ENCODE data around the gene PPP1R36. TPM values are rescaled to one million over a fixed set of nuclear protein-coding genes. Genes with fewer than 3 reads are reported as not detected.
"Not testable (repeated sequence)": the region's sequence is repeated elsewhere in the genome, so short reads cannot be mapped to it uniquely, and the experiment has no call there.

Gene PPP1R36
- total RNA-seq, 1 donor from 2014 or later: 0.70 TPM

DNA sequence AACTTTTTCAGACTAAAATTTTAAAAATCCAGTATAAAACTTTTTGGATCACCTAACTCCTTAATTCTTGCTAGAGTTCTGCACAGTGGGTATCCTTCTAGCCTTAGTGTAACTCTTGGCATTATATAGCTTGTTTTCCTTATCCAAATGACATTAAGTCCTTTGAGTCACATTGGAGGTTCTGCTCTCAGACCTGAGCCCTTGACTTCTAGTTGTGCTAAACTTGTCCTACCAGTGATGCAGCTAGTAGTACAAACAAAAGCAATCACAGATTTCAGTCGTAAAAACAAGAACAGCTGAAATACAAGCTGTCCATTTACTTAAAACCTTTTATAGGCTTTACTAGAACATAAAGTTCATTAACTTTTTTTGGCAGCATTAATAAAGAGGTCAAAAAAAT is 34.7 kb upstream of the PPP1R36 start:
- Mint-ChIP-seq H3K9me3 (no peaks in the 10 kb centered on the region), H3K4me3 (no peak overlapping the region), H3K36me3 (peaks cover 3% of the 10 kb centered on the region), H3K4me1 (ENCODE audit: unreplicated experiment) (peaks cover 26% of the 10 kb centered on the region), H3K27ac (no peak overlapping the region), H3K27me3 (no peaks in the 10 kb centered on the region)
- DNase-seq (ENCODE audit: extremely low spot score, unreplicated experiment): no peak
- TF ChIP-seq, protein P1, sequence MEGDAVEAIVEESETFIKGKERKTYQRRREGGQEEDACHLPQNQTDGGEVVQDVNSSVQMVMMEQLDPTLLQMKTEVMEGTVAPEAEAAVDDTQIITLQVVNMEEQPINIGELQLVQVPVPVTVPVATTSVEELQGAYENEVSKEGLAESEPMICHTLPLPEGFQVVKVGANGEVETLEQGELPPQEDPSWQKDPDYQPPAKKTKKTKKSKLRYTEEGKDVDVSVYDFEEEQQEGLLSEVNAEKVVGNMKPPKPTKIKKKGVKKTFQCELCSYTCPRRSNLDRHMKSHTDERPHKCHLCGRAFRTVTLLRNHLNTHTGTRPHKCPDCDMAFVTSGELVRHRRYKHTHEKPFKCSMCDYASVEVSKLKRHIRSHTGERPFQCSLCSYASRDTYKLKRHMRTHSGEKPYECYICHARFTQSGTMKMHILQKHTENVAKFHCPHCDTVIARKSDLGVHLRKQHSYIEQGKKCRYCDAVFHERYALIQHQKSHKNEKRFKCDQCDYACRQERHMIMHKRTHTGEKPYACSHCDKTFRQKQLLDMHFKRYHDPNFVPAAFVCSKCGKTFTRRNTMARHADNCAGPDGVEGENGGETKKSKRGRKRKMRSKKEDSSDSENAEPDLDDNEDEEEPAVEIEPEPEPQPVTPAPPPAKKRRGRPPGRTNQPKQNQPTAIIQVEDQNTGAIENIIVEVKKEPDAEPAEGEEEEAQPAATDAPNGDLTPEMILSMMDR (conservative IDR thresholded peaks at IDR 0.05): no peak

DNA sequence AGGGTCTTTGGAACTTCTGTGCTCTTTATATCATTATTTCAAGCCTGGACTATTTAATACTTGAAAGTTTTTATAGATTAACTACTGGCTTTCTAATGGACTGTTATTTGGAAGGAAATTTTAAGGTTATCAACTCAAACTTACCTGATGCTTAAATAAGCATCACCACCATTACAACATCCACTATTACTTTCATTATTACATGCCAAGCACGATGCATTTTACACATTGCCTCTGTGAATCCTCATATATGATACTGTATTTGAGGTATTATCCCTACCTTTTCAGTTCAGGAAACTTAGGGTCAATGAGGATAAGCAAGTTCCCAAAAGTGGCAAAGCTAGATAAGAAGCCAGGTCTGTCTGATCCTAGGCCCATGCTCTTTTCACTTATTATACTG is 32.8 kb upstream of the PPP1R36 start:
- H3K36me3 Mint-ChIP-seq: peaks cover 3% of the 10 kb centered on the region
- DNase-seq (ENCODE audit: extremely low spot score, unreplicated experiment): no peak
- H3K9me3 Mint-ChIP-seq: no peaks in the 10 kb centered on the region
- no peaks in the 10 kb centered on the region for H3K27me3 Mint-ChIP-seq
- TF ChIP-seq, protein P1 (conservative IDR thresholded peaks at IDR 0.05): no peak
- H3K27ac Mint-ChIP-seq: no peak overlapping the region
- H3K4me3 Mint-ChIP-seq: no peak overlapping the region
- H3K4me1 Mint-ChIP-seq (ENCODE audit: unreplicated experiment): peaks cover 12% of the 10 kb centered on the region

DNA sequence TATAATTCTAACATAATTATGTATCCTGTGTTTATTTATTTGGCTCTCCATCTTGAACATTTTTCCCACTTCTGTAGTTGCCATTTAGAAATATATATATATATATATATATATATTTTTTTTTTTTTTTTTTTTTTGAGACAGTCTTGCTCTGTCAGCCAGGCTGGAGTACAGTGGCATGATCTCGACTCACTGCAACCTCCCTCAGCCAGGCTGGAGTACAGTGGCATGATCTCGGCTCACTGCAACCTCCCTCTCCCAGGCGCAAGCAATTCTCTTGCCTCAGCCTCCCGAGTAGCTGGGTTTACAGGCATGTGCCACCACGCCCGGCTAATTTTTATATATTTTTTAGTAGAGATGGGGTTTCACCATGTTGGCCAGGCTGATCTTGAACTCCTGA is 32.1 kb upstream of the PPP1R36 start:
- not testable (repeated sequence) for H3K36me3 Mint-ChIP-seq; H3K9me3 Mint-ChIP-seq; H3K4me3 Mint-ChIP-seq; H3K27me3 Mint-ChIP-seq; DNase-seq (ENCODE audit: extremely low spot score, unreplicated experiment); H3K27ac Mint-ChIP-seq
- H3K4me1 Mint-ChIP-seq (ENCODE audit: unreplicated experiment): peaks cover 12% of the 10 kb centered on the region

DNA sequence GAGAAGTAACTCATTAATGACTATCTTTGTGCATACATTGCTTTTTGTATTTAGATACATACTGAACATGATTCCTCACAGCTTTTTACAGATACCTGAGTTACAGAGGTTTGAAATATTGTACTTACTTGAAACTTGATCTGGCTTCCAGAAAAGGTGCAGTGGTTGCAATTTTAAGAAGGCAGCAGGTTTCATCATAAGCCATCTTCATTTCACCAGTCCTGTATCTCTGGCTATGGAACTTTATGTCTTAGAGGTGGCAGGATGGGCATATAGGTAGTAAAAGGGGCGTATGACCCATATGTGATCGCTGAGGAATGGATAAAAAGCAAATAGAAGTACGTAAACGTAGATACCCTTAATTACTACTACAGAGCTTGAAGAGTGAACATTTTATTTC is 31.5 kb upstream of the PPP1R36 start:
- Mint-ChIP-seq H3K9me3 (no peaks in the 10 kb centered on the region), H3K36me3 (peaks cover 3% of the 10 kb centered on the region), H3K4me1 (ENCODE audit: unreplicated experiment) (peaks cover 12% of the 10 kb centered on the region), H3K27ac (no peak overlapping the region), H3K27me3 (no peaks in the 10 kb centered on the region), H3K4me3 (no peak overlapping the region)
- DNase-seq (ENCODE audit: extremely low spot score, unreplicated experiment): no peak
- TF ChIP-seq, protein P1 (conservative IDR thresholded peaks at IDR 0.05): no peak

DNA sequence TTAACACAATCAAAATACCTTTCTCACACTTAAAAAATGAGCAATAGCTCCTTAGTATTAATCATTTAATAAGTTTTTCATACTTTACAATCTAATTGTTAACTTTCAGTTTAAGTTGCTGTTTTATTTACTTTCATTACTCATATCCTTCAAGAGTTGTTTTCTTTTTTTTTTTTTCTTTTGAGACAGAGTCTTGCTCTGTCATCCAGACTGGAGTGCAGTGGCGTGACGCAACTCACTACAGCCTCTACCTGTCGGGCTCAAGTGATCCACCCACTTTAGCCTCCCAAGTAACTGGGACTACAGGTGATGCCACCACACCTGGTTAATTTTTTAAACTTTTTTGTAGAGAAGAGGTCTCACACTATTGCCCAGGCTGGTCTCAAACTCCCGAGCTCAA is 29.1 kb upstream of the PPP1R36 start:
- no peak for DNase-seq (ENCODE audit: extremely low spot score, unreplicated experiment)
- Mint-ChIP-seq H3K27ac (no peak overlapping the region), H3K27me3 (no peaks in the 10 kb centered on the region), H3K36me3 (peaks cover 6% of the 10 kb centered on the region), H3K4me3 (no peak overlapping the region), H3K4me1 (ENCODE audit: unreplicated experiment) (peaks cover 12% of the 10 kb centered on the region), H3K9me3 (no peaks in the 10 kb centered on the region)
- TF ChIP-seq, protein P1 (conservative IDR thresholded peaks at IDR 0.05): no peak

DNA sequence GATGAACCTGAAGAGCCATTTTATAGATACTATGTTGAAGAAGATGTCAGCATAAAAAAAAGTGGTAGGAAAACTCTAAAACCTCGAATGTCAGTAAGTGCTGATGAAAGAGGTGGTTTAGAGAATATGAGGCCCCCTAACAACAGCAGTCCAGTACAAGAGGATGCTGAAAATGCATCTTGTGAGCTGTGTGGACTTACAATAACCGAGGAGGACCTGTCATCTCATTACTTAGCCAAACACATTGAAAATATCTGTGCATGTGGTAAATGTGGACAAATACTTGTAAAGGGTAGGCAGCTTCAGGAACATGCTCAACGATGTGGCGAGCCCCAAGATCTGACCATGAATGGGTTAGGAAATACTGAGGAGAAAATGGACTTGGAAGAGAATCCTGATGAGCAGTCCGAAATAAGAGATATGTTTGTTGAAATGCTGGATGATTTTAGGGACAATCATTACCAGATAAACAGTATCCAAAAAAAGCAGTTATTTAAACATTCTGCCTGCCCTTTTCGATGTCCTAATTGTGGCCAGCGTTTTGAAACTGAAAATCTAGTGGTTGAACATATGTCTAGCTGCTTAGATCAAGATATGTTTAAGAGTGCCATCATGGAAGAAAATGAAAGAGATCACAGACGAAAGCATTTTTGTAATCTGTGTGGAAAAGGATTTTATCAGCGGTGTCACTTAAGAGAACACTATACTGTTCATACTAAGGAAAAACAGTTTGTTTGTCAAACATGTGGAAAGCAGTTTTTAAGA is 27.0 kb upstream of the PPP1R36 start:
- no peak overlapping the region for H3K4me3 Mint-ChIP-seq
- no peak for DNase-seq (ENCODE audit: extremely low spot score, unreplicated experiment)
- TF ChIP-seq, protein P1 (conservative IDR thresholded peaks at IDR 0.05): no peak
- no peaks in the 10 kb centered on the region for H3K9me3 Mint-ChIP-seq
- H3K27me3 Mint-ChIP-seq: no peaks in the 10 kb centered on the region
- peaks cover 15% of the 10 kb centered on the region for H3K36me3 Mint-ChIP-seq
- H3K27ac Mint-ChIP-seq: no peak overlapping the region
- peaks cover 11% of the 10 kb centered on the region for H3K4me1 Mint-ChIP-seq (ENCODE audit: unreplicated experiment)
